KMS-11 (cell line): ENCODE data around the gene AOAH.

Experiments
- H2AFZ ChIP-seq: fragments of 200-600 bp; sonication (generic); 2 replicates; pipeline ENCODE4 v1.6.1; 2016; ENCODE audit warnings: antibody characterized with exemption, mixed run types, low read depth
- H3K27ac ChIP-seq: fragments of 200-600 bp; sonication (generic); 2 replicates; pipeline ENCODE4 v1.6.1; 2016; ENCODE audit warnings: mild to moderate bottlenecking, mixed run types
- H3K27me3 ChIP-seq: fragments of 200-600 bp; sonication (generic); 2 replicates; pipeline ENCODE4 v1.6.1; 2017; ENCODE audit warnings: mild to moderate bottlenecking, low read depth, mixed run types, moderate library complexity; ENCODE audit not compliant: insufficient read depth
- H3K36me3 ChIP-seq: fragments of 200-600 bp; sonication (generic); 2 replicates; pipeline ENCODE4 v1.6.1; 2017; ENCODE audit warnings: mild to moderate bottlenecking, mixed run types; ENCODE audit not compliant: insufficient read depth
- H3K4me1 ChIP-seq: fragments of 200-600 bp; sonication (generic); 2 replicates; pipeline ENCODE4 v1.6.1; 2016; ENCODE audit warnings: mild to moderate bottlenecking, low read depth, mixed run types; ENCODE audit not compliant: poor library complexity, severe bottlenecking
- H3K4me2 ChIP-seq: fragments of 200-600 bp; sonication (generic); 2 replicates; pipeline ENCODE4 v1.7.0; 2016; ENCODE audit warnings: mild to moderate bottlenecking, mixed run types
- H3K4me3 ChIP-seq: fragments of 200-600 bp; sonication (generic); IDR thresholded peaks from 2 replicates; pipeline ENCODE4 v1.6.1; 2017; ENCODE audit warnings: low read depth, low read length, mixed read lengths; ENCODE audit not compliant: insufficient read depth
- H3K79me2 ChIP-seq: fragments of 200-600 bp; sonication (generic); 2 replicates; pipeline ENCODE4 v1.6.1; 2016; ENCODE audit warnings: low read depth, mixed run types; ENCODE audit not compliant: insufficient read depth
- H3K9ac ChIP-seq: fragments of 200-600 bp; sonication (generic); 2 replicates; pipeline ENCODE4 v1.6.1; 2016; ENCODE audit warnings: mild to moderate bottlenecking, mixed run types
- H4K20me1 ChIP-seq: fragments of 200-600 bp; sonication (generic); 2 replicates; pipeline ENCODE4 v1.6.1; 2016; ENCODE audit warnings: mild to moderate bottlenecking, mixed run types; ENCODE audit not compliant: insufficient read depth
- CTCF ChIP-seq: fragments of 200-600 bp; sonication (generic); conservative IDR thresholded peaks from 2 replicates; pipeline ENCODE4 v1.6.1; 2017; ENCODE audit warnings: low read depth, mild to moderate bottlenecking, antibody characterized with exemption, low read length, moderate library complexity, mixed read lengths

The AOAH gene

DNA sequence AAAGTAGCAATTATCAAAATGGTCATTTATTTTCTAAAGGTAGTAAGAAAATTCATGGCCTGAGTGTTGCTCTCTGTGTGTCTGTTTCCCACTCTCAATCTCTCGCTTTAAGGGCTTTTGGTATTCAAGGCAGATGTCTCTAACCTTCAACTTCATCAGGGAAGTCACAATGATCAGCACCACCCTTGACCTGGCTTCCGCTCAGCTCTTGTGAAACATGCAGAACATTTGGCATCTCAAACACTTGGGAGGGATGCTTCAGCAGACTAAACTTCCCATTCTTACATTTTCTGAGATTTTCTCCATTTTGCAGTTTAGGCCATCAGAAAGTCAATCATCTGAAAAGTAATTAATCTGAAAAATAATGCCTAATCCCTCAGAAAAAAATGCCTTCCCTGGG lies 129.8 kb downstream of the AOAH start:
- TF ChIP-seq CTCF: no peak
- no peaks in the 10 kb centered on the region for H3K4me1 ChIP-seq

DNA sequence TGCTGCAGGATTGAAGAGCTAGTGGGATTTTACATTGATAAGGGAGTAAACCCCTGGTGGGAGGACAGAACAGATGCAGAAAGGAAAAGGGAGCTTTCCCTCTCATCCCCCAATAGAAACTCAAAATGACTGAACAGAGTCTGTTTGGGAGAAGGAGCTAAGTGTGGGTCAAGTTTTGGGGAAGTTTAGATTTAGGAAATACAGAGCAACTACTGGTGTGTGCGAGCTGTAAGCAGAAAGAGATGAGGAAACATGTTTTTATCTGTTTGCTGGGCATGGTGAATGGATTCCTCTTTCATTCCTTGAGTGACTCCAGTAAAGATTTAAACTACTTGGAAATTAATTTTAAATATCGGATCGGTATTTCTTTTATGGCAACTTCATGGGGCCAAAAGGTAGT lies 132.7 kb downstream of the AOAH start:
- TF ChIP-seq CTCF: no peak
- Histone ChIP-seq H3K27ac (no peak overlapping the region), H3K36me3 (no peaks in the 10 kb centered on the region)

More for the DNA sequence above, 129.8 kb downstream of the AOAH start:
- H2AFZ ChIP-seq: no peak overlapping the region
- H3K27me3 ChIP-seq: no peaks in the 10 kb centered on the region
- H3K27ac ChIP-seq: no peak overlapping the region
- no peak overlapping the region for H3K9ac ChIP-seq
- H3K4me3 ChIP-seq: no peak overlapping the region
- H3K36me3 ChIP-seq: no peaks in the 10 kb centered on the region
- no peaks in the 10 kb centered on the region for H3K79me2 ChIP-seq
- no peak overlapping the region for H3K4me2 ChIP-seq
- H4K20me1 ChIP-seq: no peaks in the 10 kb centered on the region

GRCh38 chr7:36589391-36589790 lies 134.9 kb downstream of the AOAH start:
- TF ChIP-seq CTCF: no peak
- Histone ChIP-seq H4K20me1 (no peaks in the 10 kb centered on the region), H3K36me3 (no peaks in the 10 kb centered on the region), H3K9ac (no peak overlapping the region), H3K4me3 (no peak overlapping the region), H3K27me3 (no peaks in the 10 kb centered on the region), H3K79me2 (no peaks in the 10 kb centered on the region), H2AFZ (no peak overlapping the region), H3K27ac (no peak overlapping the region), H3K4me2 (no peak overlapping the region), H3K4me1 (no peaks in the 10 kb centered on the region)

More for the DNA sequence above, 132.7 kb downstream of the AOAH start:
- no peaks in the 10 kb centered on the region for H4K20me1 ChIP-seq
- no peaks in the 10 kb centered on the region for H3K4me1 ChIP-seq
- no peak overlapping the region for H3K9ac ChIP-seq
- no peak overlapping the region for H2AFZ ChIP-seq
- H3K4me3 ChIP-seq: no peak overlapping the region
- no peaks in the 10 kb centered on the region for H3K27me3 ChIP-seq
- H3K79me2 ChIP-seq: no peaks in the 10 kb centered on the region
- H3K4me2 ChIP-seq: no peak overlapping the region

GRCh38 chr7:36583318-36583717 lies 141.0 kb downstream of the AOAH start:
- no peak overlapping the region for H2AFZ ChIP-seq
- no peak overlapping the region for H3K9ac ChIP-seq
- no peaks in the 10 kb centered on the region for H3K4me1 ChIP-seq
- no peak overlapping the region for H3K4me3 ChIP-seq
- no peak overlapping the region for H3K4me2 ChIP-seq
- H3K27me3 ChIP-seq: no peaks in the 10 kb centered on the region
- H4K20me1 ChIP-seq: no peaks in the 10 kb centered on the region
- no peaks in the 10 kb centered on the region for H3K79me2 ChIP-seq
- H3K27ac ChIP-seq: no peak overlapping the region
- TF ChIP-seq CTCF: no peak
- H3K36me3 ChIP-seq: no peaks in the 10 kb centered on the region
